PC-3 (cell line): ENCODE measurements around the gene OSBPL2.

Source experiments
- EZH2 ChIP-seq: fragments of 300-600 bp; sonication (generic); IDR thresholded peaks from one replicate; pipeline ENCODE4 v1.6.1; 2017; ENCODE audit warnings: antibody characterized with exemption, mild to moderate bottlenecking, low read length; ENCODE audit not compliant: unreplicated experiment
- EZH2phosphoT487 ChIP-seq: fragments of 300-600 bp; sonication (generic); IDR thresholded peaks from 2 replicates; pipeline ENCODE4 v1.6.1; 2018; ENCODE audit warnings: mild to moderate bottlenecking, antibody characterized with exemption, low read length, borderline replicate concordance
- TF ChIP-seq, protein P1 (sequence below): fragments of 300-600 bp; sonication (generic); conservative IDR thresholded peaks from 2 replicates; pipeline ENCODE4 v1.5.1; 2017; ENCODE audit warnings: antibody characterized with exemption, low read depth, mild to moderate bottlenecking, low read length

GRCh38 chr20:62314711-62315302, 76.5 kb downstream of the OSBPL2 start:
- TF ChIP-seq, protein P1, sequence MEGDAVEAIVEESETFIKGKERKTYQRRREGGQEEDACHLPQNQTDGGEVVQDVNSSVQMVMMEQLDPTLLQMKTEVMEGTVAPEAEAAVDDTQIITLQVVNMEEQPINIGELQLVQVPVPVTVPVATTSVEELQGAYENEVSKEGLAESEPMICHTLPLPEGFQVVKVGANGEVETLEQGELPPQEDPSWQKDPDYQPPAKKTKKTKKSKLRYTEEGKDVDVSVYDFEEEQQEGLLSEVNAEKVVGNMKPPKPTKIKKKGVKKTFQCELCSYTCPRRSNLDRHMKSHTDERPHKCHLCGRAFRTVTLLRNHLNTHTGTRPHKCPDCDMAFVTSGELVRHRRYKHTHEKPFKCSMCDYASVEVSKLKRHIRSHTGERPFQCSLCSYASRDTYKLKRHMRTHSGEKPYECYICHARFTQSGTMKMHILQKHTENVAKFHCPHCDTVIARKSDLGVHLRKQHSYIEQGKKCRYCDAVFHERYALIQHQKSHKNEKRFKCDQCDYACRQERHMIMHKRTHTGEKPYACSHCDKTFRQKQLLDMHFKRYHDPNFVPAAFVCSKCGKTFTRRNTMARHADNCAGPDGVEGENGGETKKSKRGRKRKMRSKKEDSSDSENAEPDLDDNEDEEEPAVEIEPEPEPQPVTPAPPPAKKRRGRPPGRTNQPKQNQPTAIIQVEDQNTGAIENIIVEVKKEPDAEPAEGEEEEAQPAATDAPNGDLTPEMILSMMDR: no peak
- TF ChIP-seq EZH2 (no peak), EZH2phosphoT487 (no peak)
